HEK293 (cell line): ENCODE results near the gene PAAF1.

ENCODE experiments used
- KLF9 ChIP-seq: fragments of 450-650 bp; formaldehyde crosslinking; IDR thresholded peaks from 2 replicates; pipeline ENCODE4 v1.5.1; 2016; ENCODE audit warnings: missing biosample characterization, missing genetic modification characterization, low read depth
- YY1 ChIP-seq: fragments of 450-650 bp; formaldehyde crosslinking; IDR thresholded peaks from 2 replicates; pipeline ENCODE4 v1.5.1; 2018; ENCODE audit warnings: missing biosample characterization, missing genetic modification characterization
- ZNF138 ChIP-seq: fragments of 450-650 bp; formaldehyde crosslinking; IDR thresholded peaks from 2 replicates; pipeline ENCODE4 v1.5.1; 2016; ENCODE audit warnings: missing biosample characterization, missing genetic modification characterization, borderline replicate concordance
- ZNF223 ChIP-seq: fragments of 450-650 bp; formaldehyde crosslinking; IDR thresholded peaks from 2 replicates; pipeline ENCODE4 v1.5.1; 2016; ENCODE audit warnings: missing biosample characterization, missing genetic modification characterization
- ZNF473 ChIP-seq: fragments of 450-650 bp; formaldehyde crosslinking; IDR thresholded peaks from 2 replicates; pipeline ENCODE4 v1.5.1; 2017; ENCODE audit warnings: missing biosample characterization, missing genetic modification characterization
- ZNF555 ChIP-seq: fragments of 450-650 bp; formaldehyde crosslinking; conservative IDR thresholded peaks from 2 replicates; pipeline ENCODE4 v1.5.1; 2017; ENCODE audit warnings: missing biosample characterization, mild to moderate bottlenecking, missing genetic modification characterization, inconsistent platforms
- ZNF658 ChIP-seq: fragments of 450-650 bp; formaldehyde crosslinking; IDR thresholded peaks from 2 replicates; pipeline ENCODE4; 2016; ENCODE audit warnings: missing biosample characterization, missing genetic modification characterization
- ZNF76 ChIP-seq: fragments of 450-650 bp; formaldehyde crosslinking; IDR thresholded peaks from 2 replicates; pipeline ENCODE4; 2016; ENCODE audit warnings: low read depth, missing biosample characterization, missing genetic modification characterization, borderline replicate concordance
- ZNF785 ChIP-seq: fragments of 450-650 bp; formaldehyde crosslinking; IDR thresholded peaks from 2 replicates; pipeline ENCODE4 v1.5.1; 2016; ENCODE audit warnings: missing biosample characterization, missing genetic modification characterization
- ZSCAN16 ChIP-seq: fragments of 450-650 bp; formaldehyde crosslinking; IDR thresholded peaks from 2 replicates; pipeline ENCODE4 v1.5.1; 2016; ENCODE audit warnings: missing biosample characterization, missing genetic modification characterization
- TF ChIP-seq, protein P1 (sequence below): fragments of 450-650 bp; formaldehyde crosslinking; IDR thresholded peaks from 2 replicates; pipeline ENCODE4 v1.5.1; 2016; ENCODE audit warnings: missing biosample characterization, missing genetic modification characterization
- TF ChIP-seq, protein P2 (sequence below): fragments of 450-650 bp; formaldehyde crosslinking; IDR thresholded peaks from 2 replicates; pipeline ENCODE4 v1.5.1; 2016; ENCODE audit warnings: missing biosample characterization, missing genetic modification characterization, low read depth
- TF ChIP-seq, protein P3 (sequence below): fragments of 450-650 bp; formaldehyde crosslinking; IDR thresholded peaks from 2 replicates; pipeline ENCODE4 v1.5.1; 2017; ENCODE audit warnings: missing biosample characterization, missing genetic modification characterization

- TF ChIP-seq, protein P1, sequence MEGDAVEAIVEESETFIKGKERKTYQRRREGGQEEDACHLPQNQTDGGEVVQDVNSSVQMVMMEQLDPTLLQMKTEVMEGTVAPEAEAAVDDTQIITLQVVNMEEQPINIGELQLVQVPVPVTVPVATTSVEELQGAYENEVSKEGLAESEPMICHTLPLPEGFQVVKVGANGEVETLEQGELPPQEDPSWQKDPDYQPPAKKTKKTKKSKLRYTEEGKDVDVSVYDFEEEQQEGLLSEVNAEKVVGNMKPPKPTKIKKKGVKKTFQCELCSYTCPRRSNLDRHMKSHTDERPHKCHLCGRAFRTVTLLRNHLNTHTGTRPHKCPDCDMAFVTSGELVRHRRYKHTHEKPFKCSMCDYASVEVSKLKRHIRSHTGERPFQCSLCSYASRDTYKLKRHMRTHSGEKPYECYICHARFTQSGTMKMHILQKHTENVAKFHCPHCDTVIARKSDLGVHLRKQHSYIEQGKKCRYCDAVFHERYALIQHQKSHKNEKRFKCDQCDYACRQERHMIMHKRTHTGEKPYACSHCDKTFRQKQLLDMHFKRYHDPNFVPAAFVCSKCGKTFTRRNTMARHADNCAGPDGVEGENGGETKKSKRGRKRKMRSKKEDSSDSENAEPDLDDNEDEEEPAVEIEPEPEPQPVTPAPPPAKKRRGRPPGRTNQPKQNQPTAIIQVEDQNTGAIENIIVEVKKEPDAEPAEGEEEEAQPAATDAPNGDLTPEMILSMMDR (tag by site-specific recombination) = no peak
- TF ChIP-seq ZNF658 (tag by site-specific recombination) (no peak), ZNF473 (tag by site-specific recombination) (no peak), YY1 (tag by site-specific recombination) (no peak), ZSCAN16 (tag by site-specific recombination) (no peak), KLF9 (tag by site-specific recombination) (no peak), ZNF785 (tag by site-specific recombination) (no peak), ZNF76 (tag by site-specific recombination) (no peak), ZNF223 (tag by site-specific recombination) (no peak), ZNF555 (tag by site-specific recombination) (no peak), ZNF138 (tag by site-specific recombination) (no peak)
- TF ChIP-seq, protein P2, sequence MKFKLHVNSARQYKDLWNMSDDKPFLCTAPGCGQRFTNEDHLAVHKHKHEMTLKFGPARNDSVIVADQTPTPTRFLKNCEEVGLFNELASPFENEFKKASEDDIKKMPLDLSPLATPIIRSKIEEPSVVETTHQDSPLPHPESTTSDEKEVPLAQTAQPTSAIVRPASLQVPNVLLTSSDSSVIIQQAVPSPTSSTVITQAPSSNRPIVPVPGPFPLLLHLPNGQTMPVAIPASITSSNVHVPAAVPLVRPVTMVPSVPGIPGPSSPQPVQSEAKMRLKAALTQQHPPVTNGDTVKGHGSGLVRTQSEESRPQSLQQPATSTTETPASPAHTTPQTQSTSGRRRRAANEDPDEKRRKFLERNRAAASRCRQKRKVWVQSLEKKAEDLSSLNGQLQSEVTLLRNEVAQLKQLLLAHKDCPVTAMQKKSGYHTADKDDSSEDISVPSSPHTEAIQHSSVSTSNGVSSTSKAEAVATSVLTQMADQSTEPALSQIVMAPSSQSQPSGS (tag by site-specific recombination) = no peak
- TF ChIP-seq, protein P3, sequence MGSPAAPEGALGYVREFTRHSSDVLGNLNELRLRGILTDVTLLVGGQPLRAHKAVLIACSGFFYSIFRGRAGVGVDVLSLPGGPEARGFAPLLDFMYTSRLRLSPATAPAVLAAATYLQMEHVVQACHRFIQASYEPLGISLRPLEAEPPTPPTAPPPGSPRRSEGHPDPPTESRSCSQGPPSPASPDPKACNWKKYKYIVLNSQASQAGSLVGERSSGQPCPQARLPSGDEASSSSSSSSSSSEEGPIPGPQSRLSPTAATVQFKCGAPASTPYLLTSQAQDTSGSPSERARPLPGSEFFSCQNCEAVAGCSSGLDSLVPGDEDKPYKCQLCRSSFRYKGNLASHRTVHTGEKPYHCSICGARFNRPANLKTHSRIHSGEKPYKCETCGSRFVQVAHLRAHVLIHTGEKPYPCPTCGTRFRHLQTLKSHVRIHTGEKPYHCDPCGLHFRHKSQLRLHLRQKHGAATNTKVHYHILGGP (tag by site-specific recombination) = no peak
Measured at GRCh38 chr11:73932781-73933180, 56.0 kb downstream of the PAAF1 start.
